Coronary artery (tissue), 2 donors: ENCODE measurements around the gene TASP1.

ENCODE experiments used
- DNase-seq: peaks from one replicate; pipeline ENCODE4 v3.0.0-alpha.2; 2017; ENCODE audit warnings: low spot score
- H3K27ac ChIP-seq, 2 donors: fragments of 200-600 bp; sonication (generic); one replicate each; pipeline ENCODE4 v1.5.1; 2016 to 2019
- H3K4me3 ChIP-seq: fragments of 200-600 bp; sonication (generic); 2 replicates; pipeline ENCODE4 v1.5.1; 2016; ENCODE audit warnings: mild to moderate bottlenecking, moderate library complexity
- TF ChIP-seq, protein P1 (sequence below): fragments of 200-600 bp; sonication (generic); IDR thresholded peaks from one replicate; pipeline ENCODE4 v1.5.1; 2019; ENCODE audit warnings: antibody characterized with exemption

The TASP1 gene

DNA sequence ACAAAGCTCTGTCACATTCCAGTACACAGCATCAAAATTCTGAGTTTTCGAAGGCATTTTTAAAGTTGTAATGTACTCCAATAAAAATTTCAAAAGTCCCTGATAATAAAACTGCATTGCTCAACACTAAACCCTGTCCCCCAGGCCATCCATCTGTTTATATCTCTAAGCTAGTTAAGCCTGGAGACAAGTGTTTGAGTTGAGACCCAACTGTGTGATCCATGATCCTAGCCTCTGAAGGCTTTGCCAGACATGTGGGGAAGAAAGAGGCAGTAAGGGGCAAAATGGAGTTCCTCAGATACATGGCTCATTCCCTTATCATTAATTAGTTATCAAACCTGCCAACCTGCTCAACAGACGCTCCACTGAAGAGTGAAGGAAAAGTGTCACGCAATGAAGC is 219.3 kb downstream of the TASP1 start:
- TF ChIP-seq, protein P1, sequence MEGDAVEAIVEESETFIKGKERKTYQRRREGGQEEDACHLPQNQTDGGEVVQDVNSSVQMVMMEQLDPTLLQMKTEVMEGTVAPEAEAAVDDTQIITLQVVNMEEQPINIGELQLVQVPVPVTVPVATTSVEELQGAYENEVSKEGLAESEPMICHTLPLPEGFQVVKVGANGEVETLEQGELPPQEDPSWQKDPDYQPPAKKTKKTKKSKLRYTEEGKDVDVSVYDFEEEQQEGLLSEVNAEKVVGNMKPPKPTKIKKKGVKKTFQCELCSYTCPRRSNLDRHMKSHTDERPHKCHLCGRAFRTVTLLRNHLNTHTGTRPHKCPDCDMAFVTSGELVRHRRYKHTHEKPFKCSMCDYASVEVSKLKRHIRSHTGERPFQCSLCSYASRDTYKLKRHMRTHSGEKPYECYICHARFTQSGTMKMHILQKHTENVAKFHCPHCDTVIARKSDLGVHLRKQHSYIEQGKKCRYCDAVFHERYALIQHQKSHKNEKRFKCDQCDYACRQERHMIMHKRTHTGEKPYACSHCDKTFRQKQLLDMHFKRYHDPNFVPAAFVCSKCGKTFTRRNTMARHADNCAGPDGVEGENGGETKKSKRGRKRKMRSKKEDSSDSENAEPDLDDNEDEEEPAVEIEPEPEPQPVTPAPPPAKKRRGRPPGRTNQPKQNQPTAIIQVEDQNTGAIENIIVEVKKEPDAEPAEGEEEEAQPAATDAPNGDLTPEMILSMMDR = no peak
- DNase-seq = no peak
- Histone ChIP-seq H3K4me3 (no peak overlapping the region), H3K27ac (no peak overlapping the region)

DNA sequence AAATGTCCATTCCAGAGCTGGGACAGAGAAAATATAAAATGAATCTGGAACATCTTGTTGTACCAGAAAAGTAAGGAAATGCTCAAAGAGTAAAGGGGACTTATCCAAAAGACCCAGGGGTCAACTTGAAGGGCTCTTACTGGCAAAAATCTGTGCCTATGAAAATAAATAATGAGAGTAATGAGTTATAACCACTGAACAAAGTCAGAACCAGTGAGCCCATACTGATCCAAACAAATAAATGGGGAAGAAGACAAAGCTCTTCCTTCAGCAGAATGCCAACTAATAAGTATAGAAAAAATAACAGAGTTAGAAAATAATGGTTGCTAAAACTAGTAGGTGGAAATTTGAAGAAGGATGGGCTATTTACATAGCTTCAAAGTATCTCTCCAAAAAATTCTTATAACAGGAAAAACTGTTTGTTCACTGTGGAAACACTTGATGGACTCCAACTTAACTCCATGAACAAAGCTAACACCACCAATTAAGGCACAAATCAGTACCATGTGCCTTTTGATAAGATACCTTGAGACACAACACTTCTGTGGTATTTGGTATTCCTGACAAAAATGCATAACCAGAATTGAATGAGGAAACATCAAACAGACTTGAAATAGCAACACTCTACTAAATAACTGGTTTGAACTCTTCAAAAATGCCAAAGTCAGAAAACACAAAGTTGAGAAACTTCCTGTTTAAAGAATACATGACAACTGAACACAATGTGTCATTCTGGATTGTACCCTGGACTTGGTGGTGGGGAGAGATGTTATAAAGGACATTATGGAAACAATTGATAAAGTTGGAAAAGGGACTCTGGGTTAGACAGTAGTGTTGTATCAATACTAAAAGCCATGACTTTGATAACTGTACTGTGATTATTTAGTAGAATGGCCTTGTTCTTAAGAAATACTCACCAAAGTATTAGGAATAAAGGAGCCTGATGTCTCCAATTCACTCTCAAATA is 220.2 kb downstream of the TASP1 start:
- TF ChIP-seq, protein P1 = no peak
- no peak for DNase-seq
- Histone ChIP-seq H3K4me3 (no peak overlapping the region), H3K27ac (no peak overlapping the region)

DNA sequence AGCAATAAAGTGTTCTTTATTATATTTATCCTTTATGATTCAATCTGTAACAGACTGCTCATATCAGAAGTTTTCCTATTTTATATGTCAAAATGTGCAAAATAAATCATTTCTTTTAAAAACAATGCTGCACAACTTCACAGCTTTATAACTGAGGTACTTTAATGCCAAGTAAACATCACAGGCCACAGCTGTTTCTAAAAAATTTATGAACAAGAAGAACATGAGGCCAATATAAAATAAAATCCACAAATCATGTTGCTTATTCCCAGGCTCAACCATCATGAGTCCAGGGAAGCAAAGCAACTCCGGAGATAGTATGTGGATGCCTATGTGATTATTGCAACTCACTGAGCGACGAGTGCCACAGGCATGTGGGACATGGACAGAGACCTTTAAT is 222.2 kb downstream of the TASP1 start:
- Histone ChIP-seq H3K4me3 (no peak overlapping the region), H3K27ac (no peak overlapping the region)
- DNase-seq = no peak
- TF ChIP-seq, protein P1 = no peak

GRCh38 chr20:13412806-13413445 is 225.8 kb downstream of the TASP1 start:
- TF ChIP-seq, protein P1 = no peak
- DNase-seq = no peak
- no peak overlapping the region for H3K4me3 ChIP-seq
- H3K27ac ChIP-seq = no peak overlapping the region

DNA sequence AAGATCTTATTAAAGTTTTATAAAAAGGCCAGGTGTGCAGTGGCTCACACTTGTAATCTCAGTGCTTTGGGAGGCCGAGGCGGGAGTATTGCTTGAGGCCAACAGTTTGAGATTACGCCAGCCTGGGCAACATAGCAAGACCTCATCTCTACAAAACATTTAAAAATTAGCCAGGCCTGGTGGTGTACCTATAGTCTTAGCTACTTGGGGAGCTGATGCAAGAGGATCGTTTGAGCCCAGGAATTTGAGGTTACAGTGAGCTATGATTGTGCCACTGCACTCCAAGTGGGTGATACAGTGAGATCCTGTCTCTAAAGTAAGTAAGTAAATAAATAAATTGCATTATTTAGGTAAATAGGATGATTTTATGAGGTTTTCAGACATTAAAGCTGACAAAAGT is 234.4 kb downstream of the TASP1 start:
- no peak overlapping the region for H3K4me3 ChIP-seq
- no peak for DNase-seq

DNA sequence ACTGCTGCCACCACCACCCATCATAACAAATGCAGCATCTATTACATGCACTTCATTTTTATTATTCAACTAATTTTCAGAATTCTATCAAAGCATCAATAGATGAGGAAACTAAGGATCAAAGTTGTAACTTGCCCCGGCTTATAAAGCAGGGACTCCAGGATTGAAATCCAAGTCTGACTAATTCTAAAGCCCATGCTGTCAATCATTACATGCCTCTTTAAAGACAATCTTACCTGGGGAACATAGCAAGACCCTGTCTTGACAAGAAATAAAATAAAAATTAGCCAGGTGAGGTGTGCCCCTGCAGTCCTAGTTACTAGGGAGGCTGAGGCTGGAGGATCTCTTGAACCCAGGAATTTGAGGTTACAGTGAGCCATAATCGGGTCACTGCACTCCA is 235.3 kb downstream of the TASP1 start:
- TF ChIP-seq, protein P1 = no peak
- H3K4me3 ChIP-seq = no peak overlapping the region
- DNase-seq = no peak
- no peak overlapping the region for H3K27ac ChIP-seq

More for the DNA sequence above, 234.4 kb downstream of the TASP1 start:
- TF ChIP-seq, protein P1 = no peak
- H3K27ac ChIP-seq = no peak overlapping the region
